WTC11 (cell line): ENCODE results near the gene PTPRG. TPM values are rescaled to one million over a fixed set of nuclear protein-coding genes. Genes with fewer than 3 reads are reported as not detected.

Experiments used
- ATAC-seq: fragments of 200-7000 bp; cut with Tn5 transposase; 2 replicates; pipeline ENCODE4 v1.10.0; 2021; ENCODE audit warnings: mild to moderate bottlenecking, moderate library complexity
- CTCF ChIA-PET: fragments of 300-600 bp; sonication (Branson Sonifier 250); formaldehyde crosslinking; loops from one replicate; lab custom pipeline; 2021; ENCODE audit warnings: antibody characterized with exemption; lab: Charles Lee
- POLR2A ChIA-PET: fragments of 350-600 bp; sonication (Branson Sonifier 250); formaldehyde crosslinking; loops from one replicate; lab custom pipeline; 2021; ENCODE audit warnings: antibody characterized with exemption; lab: Charles Lee
- DNase-seq: peaks from one replicate; pipeline ENCODE4 v3.0.0; 2021; ENCODE audit warnings: low spot score
- H3K27ac Mint-ChIP-seq: 2 replicates; pipeline ENCODE4 v1.8.0; 2021; ENCODE audit warnings: mixed read lengths
- H3K27me3 Mint-ChIP-seq: 2 replicates; pipeline ENCODE4 v1.8.0; 2021; ENCODE audit warnings: low read depth, mild to moderate bottlenecking, moderate library complexity, mixed read lengths
- H3K36me3 Mint-ChIP-seq: 2 replicates; pipeline ENCODE4 v1.8.0; 2021; ENCODE audit warnings: mixed read lengths
- H3K4me1 Mint-ChIP-seq: 2 replicates; pipeline ENCODE4 v1.8.0; 2022; ENCODE audit warnings: mixed read lengths
- H3K4me3 Mint-ChIP-seq: 2 replicates; pipeline ENCODE4 v1.8.0; 2021; ENCODE audit warnings: mild to moderate bottlenecking, moderate library complexity, mixed read lengths
- H3K9me3 Mint-ChIP-seq: 2 replicates; pipeline ENCODE4 v1.8.0; 2021; ENCODE audit warnings: mixed read lengths
- ATF6 ChIP-seq: sonication (generic); formaldehyde crosslinking; IDR thresholded peaks from 2 replicates; pipeline ENCODE4 v1.8.1; 2023; ENCODE audit warnings: mild to moderate bottlenecking, missing genetic modification reagents
- CBFB ChIP-seq: sonication (generic); formaldehyde crosslinking; IDR thresholded peaks from 2 replicates; pipeline ENCODE4 v1.8.1; 2022; ENCODE audit warnings: mild to moderate bottlenecking, low read depth, missing genetic modification reagents
- CDX4 ChIP-seq: fragments of 250-450 bp; sonication (Bioruptor Pico); IDR thresholded peaks from 2 replicates; pipeline ENCODE4 v1.9.0; 2021; ENCODE audit warnings: moderate library complexity, mild to moderate bottlenecking, inconsistent platforms, borderline replicate concordance
- CTCF ChIP-seq: fragments of 200-600 bp; IDR thresholded peaks from 2 replicates; pipeline ENCODE4 v1.8.0; 2022; ENCODE audit warnings: antibody characterized with exemption
- JAZF1 ChIP-seq: fragments of 250-450 bp; sonication (Bioruptor Pico); IDR thresholded peaks from 2 replicates; pipeline ENCODE4 v1.9.0; 2021; ENCODE audit warnings: moderate library complexity, mild to moderate bottlenecking, inconsistent platforms
- JUN ChIP-seq: sonication (generic); formaldehyde crosslinking; IDR thresholded peaks from 2 replicates; pipeline ENCODE4 v1.8.0; 2023; ENCODE audit warnings: mild to moderate bottlenecking, missing genetic modification reagents
- KAT7 ChIP-seq: sonication (generic); formaldehyde crosslinking; IDR thresholded peaks from 2 replicates; pipeline ENCODE4 v1.8.1; 2023; ENCODE audit warnings: missing genetic modification reagents, mild to moderate bottlenecking, borderline replicate concordance
- NFYB ChIP-seq: sonication (generic); formaldehyde crosslinking; conservative IDR thresholded peaks from 2 replicates; pipeline ENCODE4 v1.8.0; 2022; ENCODE audit warnings: low read depth, missing genetic modification reagents
- RORB ChIP-seq: fragments of 250-450 bp; sonication (Bioruptor Pico); IDR thresholded peaks from 2 replicates; pipeline ENCODE4 v1.9.0; 2021; ENCODE audit warnings: mild to moderate bottlenecking
- SOX15 ChIP-seq: fragments of 250-450 bp; sonication (Bioruptor Pico); IDR thresholded peaks from 2 replicates; pipeline ENCODE4 v1.9.0; 2021; ENCODE audit warnings: mild to moderate bottlenecking
- SP1 ChIP-seq: sonication (generic); formaldehyde crosslinking; conservative IDR thresholded peaks from 2 replicates; pipeline ENCODE4 v1.8.1; 2022; ENCODE audit warnings: missing genetic modification reagents
- TEAD4 ChIP-seq: sonication (generic); formaldehyde crosslinking; IDR thresholded peaks from 2 replicates; pipeline ENCODE4 v1.8.0; 2022; ENCODE audit warnings: mild to moderate bottlenecking, missing genetic modification reagents
- ZNF138 ChIP-seq: sonication (generic); formaldehyde crosslinking; conservative IDR thresholded peaks from 2 replicates; pipeline ENCODE4 v1.8.1; 2022; ENCODE audit warnings: mild to moderate bottlenecking, moderate library complexity, missing genetic modification reagents
- ZNF232 ChIP-seq: sonication (generic); formaldehyde crosslinking; IDR thresholded peaks from 2 replicates; pipeline ENCODE4 v1.8.0; 2022; ENCODE audit warnings: mild to moderate bottlenecking, missing genetic modification reagents
- ZNF396 ChIP-seq: fragments of 250-450 bp; sonication (Bioruptor Pico); IDR thresholded peaks from 2 replicates; pipeline ENCODE4 v1.8.0; 2021; ENCODE audit warnings: mild to moderate bottlenecking, moderate library complexity, borderline replicate concordance
- ZNF423 ChIP-seq: fragments of 250-450 bp; sonication (Bioruptor Pico); IDR thresholded peaks from 2 replicates; pipeline ENCODE4 v2.1.2; 2022; ENCODE audit warnings: mild to moderate bottlenecking, moderate library complexity
- total RNA-seq: library from RNA; stranded (reverse); gene quantifications from 3 replicates; pipeline ENCODE4 v1.2.3, GENCODE V29; 2021
- TF ChIP-seq, protein P1 (sequence below): sonication (generic); formaldehyde crosslinking; IDR thresholded peaks from 2 replicates; pipeline ENCODE4 v1.8.1; 2022; ENCODE audit warnings: low read depth, missing genetic modification reagents, borderline replicate concordance

Gene PTPRG
- total RNA-seq, 1 experiment from 2014 or later: 106 TPM

GRCh38 chr3:62343755-62344154 is 782.4 kb downstream of the PTPRG start:
- Mint-ChIP-seq H3K4me3 (no peak overlapping the region), H3K27me3 (peaks cover 18% of the 10 kb centered on the region), H3K4me1 (no peaks in the 10 kb centered on the region), H3K27ac (no peak overlapping the region), H3K9me3 (peaks cover 4% of the 10 kb centered on the region; the same call in 1 of the 2 replicates), H3K36me3 (no peaks in the 10 kb centered on the region)
- no peak for ATAC-seq
- CTCF ChIA-PET: no interaction called here
- POLR2A ChIA-PET: no interaction called here
- no peak for TF ChIP-seq KAT7 (CRISPR knock-in tag)
- TF ChIP-seq ZNF396 (CRISPR knock-in tag): no peak
- no peak for TF ChIP-seq ATF6 (CRISPR knock-in tag)
- TF ChIP-seq RORB (CRISPR knock-in tag): no peak
- TF ChIP-seq SOX15 (CRISPR knock-in tag): no peak
- TF ChIP-seq SP1 (CRISPR knock-in tag): no peak
- no peak for TF ChIP-seq TEAD4 (CRISPR knock-in tag)
- TF ChIP-seq ZNF138 (CRISPR knock-in tag): no peak
- TF ChIP-seq, protein P1, sequence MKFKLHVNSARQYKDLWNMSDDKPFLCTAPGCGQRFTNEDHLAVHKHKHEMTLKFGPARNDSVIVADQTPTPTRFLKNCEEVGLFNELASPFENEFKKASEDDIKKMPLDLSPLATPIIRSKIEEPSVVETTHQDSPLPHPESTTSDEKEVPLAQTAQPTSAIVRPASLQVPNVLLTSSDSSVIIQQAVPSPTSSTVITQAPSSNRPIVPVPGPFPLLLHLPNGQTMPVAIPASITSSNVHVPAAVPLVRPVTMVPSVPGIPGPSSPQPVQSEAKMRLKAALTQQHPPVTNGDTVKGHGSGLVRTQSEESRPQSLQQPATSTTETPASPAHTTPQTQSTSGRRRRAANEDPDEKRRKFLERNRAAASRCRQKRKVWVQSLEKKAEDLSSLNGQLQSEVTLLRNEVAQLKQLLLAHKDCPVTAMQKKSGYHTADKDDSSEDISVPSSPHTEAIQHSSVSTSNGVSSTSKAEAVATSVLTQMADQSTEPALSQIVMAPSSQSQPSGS (CRISPR knock-in tag): no peak
- no peak for TF ChIP-seq CDX4 (CRISPR knock-in tag)
- no peak for TF ChIP-seq ZNF232 (CRISPR knock-in tag)
- no peak for TF ChIP-seq CTCF
- TF ChIP-seq CBFB: no peak
- TF ChIP-seq NFYB: no peak
- TF ChIP-seq ZNF423 (CRISPR knock-in tag): no peak
- no peak for TF ChIP-seq JUN
- no peak for TF ChIP-seq JAZF1 (CRISPR knock-in tag)
- DNase-seq: no peak
